ENCODE data around the gene PRR7. TPM values are rescaled to one million over a fixed set of nuclear protein-coding genes. Genes with fewer than 3 reads are reported as not detected.

The PRR7 gene
- total RNA-seq, 1 experiment from 2014 or later, result 13.9 TPM

DNA sequence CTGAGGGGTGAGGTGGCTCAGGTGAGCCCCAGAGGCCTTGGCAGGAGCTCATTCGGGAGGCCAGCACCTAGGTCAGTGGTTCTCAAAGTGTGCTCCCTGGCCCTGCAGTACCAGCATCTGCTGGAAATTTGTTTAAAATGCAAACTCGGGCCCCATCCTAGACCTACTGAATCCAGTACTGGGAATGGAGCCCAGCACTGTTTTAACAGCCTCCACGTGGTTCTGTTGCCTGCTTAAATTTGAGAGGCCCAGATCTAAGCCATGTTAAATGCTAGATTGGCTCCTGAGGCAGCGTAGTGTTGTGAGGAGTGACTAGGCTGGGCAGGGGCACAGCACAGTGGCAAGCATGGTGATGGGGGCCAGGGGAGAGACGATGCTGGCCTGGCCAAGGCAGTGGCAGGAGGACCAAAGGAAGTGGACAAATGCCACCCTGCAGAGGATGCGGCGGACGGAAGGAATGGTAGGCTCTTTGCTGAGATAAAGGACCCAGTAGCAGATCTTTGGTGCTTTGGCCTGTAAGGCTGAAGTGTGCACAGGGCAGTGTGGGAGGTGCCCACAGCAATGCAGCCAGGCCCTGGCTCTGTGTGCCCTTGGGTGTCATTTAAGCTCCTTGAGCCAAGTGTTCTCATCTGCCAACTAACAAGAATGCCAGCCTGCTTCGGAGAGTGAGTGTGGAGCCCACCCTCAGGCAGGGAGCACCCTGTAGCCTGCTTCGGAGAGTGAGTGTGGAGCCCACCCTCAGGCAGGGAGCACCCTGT is 4.2 kb downstream of the PRR7 start:
- no peak for DNase-seq (ENCODE audit: low read depth)

DNA sequence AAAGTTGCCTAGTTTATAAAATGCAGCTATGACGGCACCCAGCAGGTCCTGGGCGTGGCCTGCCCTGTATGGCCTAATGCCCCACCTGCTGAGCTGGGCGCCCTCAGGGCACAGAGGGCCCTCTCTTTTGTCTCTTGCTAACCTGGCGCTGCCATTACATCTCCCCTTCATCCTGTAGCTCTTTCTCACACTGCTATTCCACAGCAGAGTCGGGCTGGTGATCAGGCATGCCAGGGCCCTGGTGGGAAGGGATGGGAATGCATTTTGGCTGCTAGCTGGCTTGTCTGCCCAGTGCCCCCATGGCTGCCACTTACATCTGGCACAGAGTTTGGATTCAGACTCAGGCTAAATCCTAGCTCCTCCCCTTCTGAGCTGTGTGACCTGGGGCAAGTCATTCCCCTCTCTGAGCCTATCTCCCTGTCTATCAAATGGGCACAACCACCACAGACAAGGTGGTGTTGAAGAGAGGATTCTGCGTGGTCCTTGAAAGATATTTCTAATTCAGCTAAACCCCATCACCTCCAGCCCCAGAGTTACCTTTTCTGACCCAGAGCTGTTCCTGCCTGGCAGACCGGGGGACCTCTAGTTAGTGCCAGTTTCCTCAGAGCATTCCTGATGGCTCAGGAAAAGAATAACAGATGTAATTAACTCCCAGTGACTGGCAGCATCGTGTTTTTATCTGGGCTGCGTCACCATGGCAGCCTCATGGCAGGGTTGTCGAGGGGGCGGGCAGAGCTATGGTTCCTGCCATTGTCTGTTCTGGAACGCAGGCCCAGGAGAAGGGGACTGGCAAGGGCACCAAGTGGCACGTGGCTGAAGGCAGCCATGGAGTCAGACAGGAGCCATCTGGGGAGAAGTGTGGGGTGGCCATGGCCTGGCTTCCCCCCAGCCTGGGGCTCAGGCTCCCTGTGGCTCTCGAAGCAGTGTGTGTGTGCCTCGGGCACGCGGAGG is 6.3 kb downstream of the PRR7 start:
- DNase-seq (ENCODE audit: low read depth), result no peak

DNA sequence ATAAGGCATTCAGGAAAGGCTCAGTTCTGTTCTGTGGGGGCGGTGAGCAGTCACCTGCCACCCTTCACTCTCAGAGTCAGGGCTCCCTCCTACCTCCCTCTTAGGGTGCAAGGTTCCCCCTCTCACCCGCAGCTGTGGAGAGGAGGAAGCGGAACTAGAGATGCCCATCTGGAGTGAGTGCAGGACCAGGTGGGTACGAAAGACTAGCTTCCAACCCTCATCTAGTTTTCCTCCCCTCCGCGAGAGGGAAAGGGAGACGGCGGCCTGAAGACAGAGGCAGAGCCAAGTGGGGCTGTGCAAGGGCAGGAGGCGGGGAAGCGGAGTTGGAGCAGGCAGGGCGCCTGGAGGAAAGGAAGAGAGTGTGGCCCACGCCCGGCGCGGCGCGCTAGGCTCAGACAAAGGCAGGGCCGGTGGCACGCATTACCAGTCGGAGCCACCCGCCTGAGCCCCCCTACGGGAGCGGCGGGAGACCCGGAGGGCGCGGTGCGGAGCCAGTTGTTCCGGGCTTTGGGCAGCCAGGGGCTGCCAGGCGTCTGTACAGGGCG is 7.3 kb downstream of the PRR7 start:
- DNase-seq (ENCODE audit: low read depth), result no peak

DNA sequence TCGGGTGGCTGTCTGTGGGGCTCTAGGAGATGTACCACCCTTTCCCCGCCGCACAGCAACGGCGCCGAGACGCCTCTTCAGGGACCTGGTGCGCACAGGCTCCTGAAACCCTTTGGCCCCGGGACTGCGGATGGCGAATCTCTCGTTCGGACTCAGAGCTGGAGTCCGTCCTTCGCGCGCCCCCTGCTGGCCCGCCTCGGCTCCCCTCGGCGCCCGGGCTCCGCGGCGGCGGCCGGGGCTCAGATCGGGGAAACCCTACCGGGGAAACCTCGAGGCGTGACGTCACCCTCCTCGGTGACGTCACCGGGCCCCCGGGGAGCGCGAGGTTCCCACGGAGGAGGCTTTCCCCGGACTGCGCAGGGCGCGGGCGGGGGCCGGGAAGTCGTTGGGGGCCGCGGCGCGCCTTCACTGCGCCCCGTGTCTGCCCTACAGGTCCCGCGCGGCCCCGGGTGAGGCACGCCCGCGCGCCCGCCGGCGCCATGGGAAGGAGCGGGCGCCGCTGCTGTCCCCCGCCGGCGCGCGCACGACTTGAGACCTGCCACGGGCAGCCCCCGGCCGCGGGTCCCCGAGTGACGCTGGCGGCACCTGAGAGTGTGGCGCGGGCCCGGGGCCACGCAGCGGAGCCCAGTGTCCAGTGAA is 7.9 kb downstream of the PRR7 start:
- DNase-seq (ENCODE audit: low read depth), result peak; percentile 79

DNA sequence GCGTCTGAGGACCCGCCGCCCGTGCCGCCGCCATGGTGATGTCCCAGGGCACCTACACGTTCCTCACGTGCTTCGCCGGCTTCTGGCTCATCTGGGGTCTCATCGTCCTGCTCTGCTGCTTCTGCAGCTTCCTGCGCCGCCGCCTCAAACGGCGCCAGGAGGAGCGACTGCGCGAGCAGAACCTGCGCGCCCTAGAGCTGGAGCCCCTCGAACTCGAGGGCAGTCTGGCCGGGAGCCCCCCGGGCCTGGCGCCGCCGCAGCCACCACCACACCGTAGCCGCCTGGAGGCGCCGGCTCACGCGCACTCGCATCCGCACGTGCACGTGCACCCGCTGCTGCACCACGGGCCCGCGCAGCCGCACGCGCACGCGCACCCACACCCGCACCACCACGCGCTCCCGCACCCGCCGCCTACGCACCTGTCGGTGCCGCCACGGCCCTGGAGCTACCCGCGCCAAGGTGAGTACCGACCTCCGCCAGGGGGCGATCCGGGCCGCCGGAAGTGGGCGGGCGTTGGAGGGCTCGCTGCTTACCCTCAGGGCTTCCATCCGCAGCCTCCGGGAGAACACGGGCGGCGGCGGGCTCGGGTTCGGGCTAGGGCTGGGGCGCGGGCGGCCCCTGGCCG is 8.5 kb downstream of the PRR7 start:
- peak; percentile 37 for DNase-seq (ENCODE audit: low read depth)

DNA sequence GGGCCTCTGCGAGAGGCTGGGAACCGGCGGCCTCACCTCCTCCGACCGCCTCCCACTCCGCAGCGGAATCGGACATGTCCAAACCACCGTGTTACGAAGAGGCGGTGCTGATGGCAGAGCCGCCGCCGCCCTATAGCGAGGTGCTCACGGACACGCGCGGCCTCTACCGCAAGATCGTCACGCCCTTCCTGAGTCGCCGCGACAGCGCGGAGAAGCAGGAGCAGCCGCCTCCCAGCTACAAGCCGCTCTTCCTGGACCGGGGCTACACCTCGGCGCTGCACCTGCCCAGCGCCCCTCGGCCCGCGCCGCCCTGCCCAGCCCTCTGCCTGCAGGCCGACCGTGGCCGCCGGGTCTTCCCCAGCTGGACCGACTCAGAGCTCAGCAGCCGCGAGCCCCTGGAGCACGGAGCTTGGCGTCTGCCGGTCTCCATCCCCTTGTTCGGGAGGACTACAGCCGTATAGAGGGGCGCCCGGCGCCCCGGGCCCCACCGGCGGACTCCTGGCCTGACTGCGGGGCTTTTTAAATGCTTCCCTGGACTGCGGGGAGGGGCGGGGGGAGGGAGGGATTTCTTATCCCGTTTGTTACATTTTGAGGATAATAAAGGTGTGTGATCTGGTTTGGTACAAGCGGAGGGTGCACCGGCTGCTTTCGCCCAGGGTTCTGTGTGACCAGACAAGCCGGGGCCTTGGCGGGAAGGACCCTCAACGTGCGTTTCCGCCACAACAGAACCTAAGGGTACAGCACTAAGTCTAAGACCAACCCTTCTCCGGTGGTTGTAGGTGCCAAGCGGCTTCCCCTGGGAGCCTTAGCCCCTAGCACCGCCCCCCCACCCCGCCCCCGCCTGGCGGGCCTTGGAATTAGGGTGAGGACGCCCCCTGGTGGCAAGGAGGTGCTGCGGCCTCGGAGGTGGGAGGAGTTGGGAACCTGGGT is 9.3 kb downstream of the PRR7 start:
- peak; percentile 45 for DNase-seq (ENCODE audit: low read depth)

DNA sequence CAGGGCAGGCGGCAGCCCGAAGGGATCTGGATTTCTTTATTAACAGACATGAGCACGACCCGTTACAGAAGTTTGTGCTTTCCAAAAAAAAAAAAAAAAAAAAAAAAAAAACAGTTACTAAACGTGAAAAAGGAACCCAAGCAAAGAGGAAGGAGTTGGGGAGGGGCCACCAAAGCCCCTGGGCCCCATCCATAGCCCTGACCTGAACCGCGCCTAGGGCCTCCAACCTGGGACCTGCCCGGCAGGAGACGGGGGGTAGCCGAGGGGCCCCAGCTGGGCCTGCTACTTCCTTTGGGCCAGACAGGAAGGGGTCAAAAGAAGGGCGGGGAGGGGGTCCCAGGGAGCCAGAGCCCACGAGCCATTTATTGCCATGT is 10.0 kb downstream of the PRR7 start:
- no peak for DNase-seq (ENCODE audit: low read depth)

DNA sequence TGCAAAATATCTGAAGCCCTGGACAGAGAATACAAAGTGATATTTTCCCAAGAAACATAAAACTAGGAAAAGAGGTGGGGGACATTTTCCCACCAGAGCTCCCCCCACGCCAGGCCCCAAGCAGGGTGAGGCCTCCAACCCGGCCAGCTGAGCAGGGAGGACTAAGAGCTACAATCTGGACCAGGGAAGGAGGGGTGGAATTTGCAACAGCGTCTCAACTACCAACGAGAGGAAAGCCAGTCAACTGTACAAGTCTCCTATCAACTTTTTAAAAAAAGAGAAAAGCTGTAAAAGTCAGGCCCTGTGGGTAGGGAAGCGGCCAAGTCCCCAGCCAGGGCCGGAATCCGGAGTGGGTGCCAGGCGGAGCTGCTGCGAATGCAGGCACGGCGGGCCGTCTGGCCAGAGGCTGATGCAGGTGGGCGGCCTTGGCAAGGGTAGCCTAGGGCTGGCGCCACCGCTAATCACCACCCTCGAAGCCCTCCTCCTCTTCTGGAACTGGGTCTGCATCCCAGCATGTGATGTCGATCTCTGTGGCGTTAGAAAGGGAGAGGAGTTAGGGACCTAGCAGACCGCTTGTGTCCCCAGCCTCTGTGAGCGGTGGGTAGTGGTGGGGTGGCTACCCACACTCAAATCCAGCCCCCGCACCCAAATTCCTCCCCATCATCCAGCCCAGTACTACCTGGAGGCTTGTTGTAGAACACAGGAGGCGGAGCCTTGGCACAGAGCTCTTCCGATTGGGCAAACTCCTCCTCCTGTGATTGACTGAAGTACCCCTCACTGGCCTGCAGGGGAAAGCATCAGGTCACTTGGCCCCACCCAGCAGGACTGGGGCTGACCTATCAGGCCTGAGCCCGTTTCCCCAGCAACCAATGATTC is 10.6 kb downstream of the PRR7 start:
- peak; percentile 88 for DNase-seq (ENCODE audit: low read depth)

DNA sequence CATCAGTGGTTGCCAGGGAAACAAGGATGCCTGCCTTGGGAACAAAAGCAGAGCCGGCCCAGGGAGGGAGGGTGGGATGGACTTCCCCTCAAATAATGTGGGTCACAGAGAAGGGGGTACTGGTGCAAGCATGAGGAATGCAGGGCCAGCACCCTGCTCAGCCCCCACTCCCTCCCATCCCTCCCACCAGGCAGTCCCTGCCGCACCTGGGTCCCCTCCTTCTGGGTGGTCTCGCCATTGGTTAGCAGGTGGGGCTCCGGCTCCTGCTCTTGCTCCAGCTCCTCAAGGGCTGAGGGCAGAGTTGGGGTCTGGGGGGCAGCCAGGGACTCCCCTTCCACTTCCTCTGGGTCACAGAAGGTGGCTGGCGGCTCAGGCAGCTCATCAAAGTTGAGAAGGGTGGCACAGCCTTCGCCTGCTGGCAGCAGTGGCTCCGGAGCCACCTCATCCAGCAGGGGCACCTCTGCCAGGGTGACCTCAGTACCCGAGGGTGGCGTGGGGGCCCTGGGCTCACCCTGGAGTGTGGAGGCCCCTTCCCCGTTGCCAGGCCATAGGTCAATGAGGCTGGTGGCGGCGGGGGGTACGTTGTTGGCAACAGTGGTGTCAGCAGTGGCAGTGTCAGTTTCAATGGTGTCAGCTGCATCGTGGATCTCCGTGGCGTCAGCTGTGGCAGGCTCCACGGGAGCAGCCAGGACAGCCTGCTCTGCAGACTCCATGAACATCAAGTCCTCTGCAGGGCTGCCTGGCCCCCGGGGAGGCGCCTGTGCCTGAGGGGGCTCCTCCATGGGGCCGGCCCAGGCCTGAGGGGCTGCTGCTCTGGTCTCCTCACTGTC is 11.5 kb downstream of the PRR7 start:
- no peak for DNase-seq (ENCODE audit: low read depth)

DNA sequence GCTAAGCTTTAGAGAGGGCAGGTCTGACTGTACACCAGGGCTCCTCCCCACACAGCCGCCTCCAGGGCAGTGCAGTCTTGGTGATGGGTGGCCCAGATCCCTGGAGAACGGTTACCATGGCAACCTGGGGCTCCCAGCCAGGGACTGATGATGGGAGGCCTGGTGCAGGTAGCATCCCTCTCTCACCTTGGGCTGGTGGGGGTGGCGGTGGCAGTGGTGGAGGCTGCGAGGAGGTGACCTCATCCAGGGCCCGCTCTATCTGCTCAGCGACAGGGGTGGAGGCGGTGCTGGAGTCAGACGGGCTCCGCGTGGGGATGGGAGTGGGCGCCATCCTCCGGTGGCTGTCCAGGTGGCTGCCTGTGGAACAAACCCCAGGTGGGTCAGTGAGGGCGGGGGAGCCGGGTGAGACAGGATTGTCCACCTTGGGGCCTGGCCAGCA is 12.3 kb downstream of the PRR7 start:
- DNase-seq (ENCODE audit: low read depth), result peak; percentile 40

DNA sequence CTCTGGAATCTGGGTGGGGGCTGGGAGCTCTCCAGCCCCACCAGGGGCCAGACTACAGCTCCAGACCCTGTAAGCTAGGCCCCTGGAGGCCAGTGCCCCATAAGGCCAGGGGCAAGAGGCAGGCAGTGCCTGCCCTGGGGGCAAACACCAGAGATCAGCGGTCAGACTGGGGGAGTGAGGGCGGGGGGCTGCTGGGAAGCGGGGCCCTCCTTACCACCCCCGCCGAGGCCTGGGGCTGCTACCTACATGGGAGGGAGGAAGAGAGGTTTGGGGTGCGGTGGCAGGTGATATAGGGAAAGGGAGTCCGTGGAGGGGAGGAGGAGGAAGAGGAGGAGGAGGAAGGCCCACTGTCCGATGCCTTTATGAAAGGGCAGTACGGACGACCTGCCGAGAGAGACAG is 12.7 kb downstream of the PRR7 start:
- DNase-seq (ENCODE audit: low read depth), result no peak

DNA sequence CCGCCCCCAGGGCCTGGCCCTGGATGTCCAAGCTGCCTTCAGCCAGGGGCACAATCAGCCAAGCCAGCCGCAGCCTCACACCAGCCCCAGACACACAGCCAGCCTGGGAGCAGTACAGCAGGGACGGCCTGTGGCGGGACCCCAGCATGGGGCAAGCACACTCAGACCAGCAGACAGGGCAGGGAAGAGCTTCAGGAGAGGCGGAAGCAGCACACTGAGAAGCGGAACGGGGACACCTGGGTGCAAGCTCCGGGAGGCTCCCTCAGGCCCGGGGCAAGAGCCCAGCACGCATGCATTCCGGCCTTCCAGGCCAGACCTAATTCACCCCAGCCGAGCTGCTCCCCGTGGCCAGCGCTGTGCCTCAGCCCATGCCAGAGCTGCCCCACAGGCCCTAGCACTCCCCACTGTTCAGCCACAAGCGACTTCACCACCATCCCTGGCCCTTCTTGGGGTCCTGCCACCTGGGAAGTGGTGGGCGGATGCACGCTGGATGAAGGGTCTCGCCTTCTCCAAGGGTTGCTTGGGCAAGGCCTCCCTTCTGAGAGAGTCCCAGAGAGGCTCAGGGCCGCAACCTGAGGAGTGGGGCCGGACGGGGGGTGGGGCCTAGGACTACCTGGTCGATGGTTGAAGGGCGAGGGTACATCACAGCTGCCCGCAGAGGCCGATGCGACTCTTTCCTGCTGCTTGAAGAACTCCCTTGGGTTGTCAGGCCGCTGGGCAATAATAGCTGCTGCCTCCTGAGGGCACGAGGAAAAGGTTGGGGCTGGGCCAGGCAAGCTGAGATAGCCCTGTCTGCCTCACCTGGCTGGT is 13.4 kb downstream of the PRR7 start:
- DNase-seq (ENCODE audit: low read depth), result no peak

DNA sequence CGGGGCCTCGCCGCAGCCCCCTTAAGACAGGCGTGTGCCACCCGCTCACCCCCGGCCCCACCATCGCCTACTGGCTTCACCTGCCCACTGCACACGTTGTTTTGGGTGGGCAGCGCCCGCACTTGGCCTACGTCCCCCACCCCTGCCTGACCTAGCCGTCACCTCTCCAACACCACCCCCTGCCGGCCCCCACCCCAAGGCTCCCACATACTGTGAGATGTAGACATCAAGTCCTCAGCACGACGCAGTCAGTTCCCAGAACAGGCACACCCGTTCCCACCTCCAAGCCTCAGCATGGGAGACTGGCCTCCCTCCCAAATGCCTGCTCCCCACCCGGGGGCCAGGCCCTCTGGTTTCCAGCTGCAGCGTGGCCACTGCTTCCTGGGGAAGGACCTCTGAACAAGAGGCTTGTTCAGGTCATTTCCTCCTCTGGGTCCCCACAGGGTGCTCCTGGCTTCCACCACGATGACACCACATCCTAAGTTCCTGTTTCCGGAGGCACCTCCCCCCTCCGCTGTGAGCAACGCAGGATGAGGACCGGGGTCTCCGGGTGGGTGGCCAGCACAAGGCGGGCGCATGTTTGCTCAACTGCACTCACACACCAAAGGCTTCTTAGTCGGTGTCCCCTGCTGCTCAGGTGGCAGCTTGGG is 15.5 kb downstream of the PRR7 start:
- no peak for DNase-seq (ENCODE audit: low read depth)

DNA sequence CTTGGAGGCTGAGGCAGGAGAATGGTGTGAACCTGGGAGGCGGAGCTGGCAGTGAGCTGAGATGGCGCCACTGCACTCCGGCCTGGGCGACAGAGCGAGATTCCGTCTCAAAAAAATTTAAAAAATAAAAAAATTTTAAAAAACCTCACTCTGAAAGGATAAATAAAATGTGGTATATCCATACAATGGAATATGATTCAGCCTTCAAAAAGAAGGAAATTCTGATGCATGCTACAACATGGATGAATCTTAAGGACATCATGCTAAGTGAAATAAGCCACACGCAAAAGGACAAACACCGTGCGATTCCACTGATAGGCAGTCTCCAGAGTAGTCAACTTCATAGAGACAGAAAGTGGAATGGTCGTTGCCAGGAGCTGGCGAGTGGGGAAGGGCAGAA is 18.4 kb downstream of the PRR7 start:
- DNase-seq (ENCODE audit: low read depth), result no peak

DNA sequence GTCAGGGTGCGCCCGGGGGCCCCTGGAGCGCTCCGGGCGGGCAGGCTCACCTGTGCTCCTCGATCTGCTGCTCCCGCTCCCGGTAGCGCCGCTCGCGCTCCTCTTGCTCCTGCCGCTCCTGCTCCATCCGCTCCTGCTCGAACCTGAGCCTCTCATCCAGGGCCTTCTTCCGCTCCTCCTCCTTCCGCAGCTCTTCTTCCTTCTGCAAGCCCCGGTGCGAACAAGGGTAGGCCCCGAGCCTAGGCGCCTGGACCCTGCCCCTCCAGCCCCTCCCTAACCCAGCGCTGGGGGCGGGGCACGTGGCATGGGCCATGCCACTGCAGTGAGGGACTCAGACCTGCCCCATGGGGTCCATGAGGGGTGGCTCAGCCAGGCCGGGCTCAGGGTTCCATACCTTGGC is 20.2 kb downstream of the PRR7 start:
- no peak for DNase-seq (ENCODE audit: low read depth)

DNA sequence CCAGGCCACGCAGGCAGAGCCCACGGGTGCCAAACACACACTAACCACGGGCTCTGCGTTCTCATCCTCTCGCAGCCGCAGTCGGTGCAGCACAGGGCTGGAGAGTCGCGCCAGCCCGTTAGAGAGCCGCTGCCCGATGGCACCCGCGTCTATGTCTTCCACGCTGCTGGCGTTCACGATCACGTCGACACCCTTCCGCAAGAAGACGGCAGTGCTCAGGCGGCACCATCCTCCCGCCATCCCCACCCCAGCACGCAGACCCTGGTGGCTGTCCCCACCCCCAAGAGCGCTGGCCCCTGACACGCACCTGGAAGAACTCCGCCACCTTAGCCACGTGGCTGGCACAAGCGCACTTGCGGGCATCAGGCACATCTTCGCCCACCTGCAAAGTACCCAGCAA is 20.8 kb downstream of the PRR7 start:
- no peak for DNase-seq (ENCODE audit: low read depth)

DNA sequence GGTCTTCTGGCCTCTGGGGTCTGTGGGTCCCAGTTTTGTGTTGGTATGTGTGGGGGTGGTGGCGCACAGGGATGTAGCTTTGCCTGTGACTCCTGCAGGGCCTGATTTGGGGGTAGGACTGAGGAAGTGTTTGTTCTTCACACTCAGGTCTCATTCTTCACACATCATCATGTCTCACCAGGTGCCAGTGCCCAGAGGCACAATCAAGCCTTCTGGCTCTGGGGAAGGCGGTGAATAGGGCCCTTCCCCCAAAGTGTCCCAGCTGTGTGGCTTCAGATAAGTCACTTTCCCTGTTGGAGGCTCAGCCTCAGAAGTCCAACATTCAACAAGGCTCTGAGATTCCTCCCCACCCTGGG is 21.7 kb downstream of the PRR7 start:
- no peak for DNase-seq (ENCODE audit: low read depth)

Measured in RPMI7951 (cell line).